ENCODE data around the gene RALGPS2.

- TF ChIP-seq CTCF (conservative IDR thresholded peaks at IDR 0.05; ENCODE audit: low read depth, low read length) (no peak), EZH2 (IDR thresholded peaks at IDR 0.05; ENCODE audit: borderline replicate concordance, low read depth, low read length, poor library complexity, severe bottlenecking) (no peak)
Observed at GRCh38 chr1:178810585-178810984, 85.5 kb downstream of the RALGPS2 start.

Data from A673 (cell line).